WTC11 (cell line): ENCODE data around the gene CDC5L. TPM values are rescaled to one million over a fixed set of nuclear protein-coding genes. Genes with fewer than 3 reads are reported as not detected.
A peak's percentile ranks its signal among the peaks of the same experiment; 100 is the strongest.
"Not testable (repeated sequence)": the region's sequence is repeated elsewhere in the genome, so short reads cannot be mapped to it uniquely, and the experiment has no call there.

ENCODE experiments used
- ATAC-seq: fragments of 200-7000 bp; cut with Tn5 transposase; 2 replicates; pipeline ENCODE4 v1.10.0; 2021; ENCODE audit warnings: mild to moderate bottlenecking, moderate library complexity
- CTCF ChIA-PET: fragments of 300-600 bp; sonication (Branson Sonifier 250); formaldehyde crosslinking; loops from one replicate; lab custom pipeline; 2021; ENCODE audit warnings: antibody characterized with exemption; lab: Charles Lee
- POLR2A ChIA-PET: fragments of 350-600 bp; sonication (Branson Sonifier 250); formaldehyde crosslinking; loops from one replicate; lab custom pipeline; 2021; ENCODE audit warnings: antibody characterized with exemption; lab: Charles Lee
- DNase-seq: peaks from one replicate; pipeline ENCODE4 v3.0.0; 2021; ENCODE audit warnings: low spot score
- H3K27ac Mint-ChIP-seq: 2 replicates; pipeline ENCODE4 v1.8.0; 2021; ENCODE audit warnings: mixed read lengths
- H3K27me3 Mint-ChIP-seq: 2 replicates; pipeline ENCODE4 v1.8.0; 2021; ENCODE audit warnings: low read depth, mild to moderate bottlenecking, moderate library complexity, mixed read lengths
- H3K36me3 Mint-ChIP-seq: 2 replicates; pipeline ENCODE4 v1.8.0; 2021; ENCODE audit warnings: mixed read lengths
- H3K4me1 Mint-ChIP-seq: 2 replicates; pipeline ENCODE4 v1.8.0; 2022; ENCODE audit warnings: mixed read lengths
- H3K4me3 Mint-ChIP-seq: 2 replicates; pipeline ENCODE4 v1.8.0; 2021; ENCODE audit warnings: mild to moderate bottlenecking, moderate library complexity, mixed read lengths
- H3K9me3 Mint-ChIP-seq: 2 replicates; pipeline ENCODE4 v1.8.0; 2021; ENCODE audit warnings: mixed read lengths
- CBFB ChIP-seq: sonication (generic); formaldehyde crosslinking; IDR thresholded peaks from 2 replicates; pipeline ENCODE4 v1.8.1; 2022; ENCODE audit warnings: mild to moderate bottlenecking, low read depth, missing genetic modification reagents
- FOXP1 ChIP-seq: sonication (generic); formaldehyde crosslinking; IDR thresholded peaks from 2 replicates; pipeline ENCODE4 v1.8.0; 2022; ENCODE audit warnings: missing genetic modification reagents, mild to moderate bottlenecking, moderate library complexity, borderline replicate concordance
- HMGA2 ChIP-seq: fragments of 250-450 bp; sonication (Bioruptor Pico); IDR thresholded peaks from 2 replicates; pipeline ENCODE4 v1.4.0; 2021; ENCODE audit warnings: mild to moderate bottlenecking, moderate library complexity
- KAT7 ChIP-seq: sonication (generic); formaldehyde crosslinking; IDR thresholded peaks from 2 replicates; pipeline ENCODE4 v1.8.1; 2023; ENCODE audit warnings: missing genetic modification reagents, mild to moderate bottlenecking, borderline replicate concordance
- MLX ChIP-seq: sonication (generic); formaldehyde crosslinking; IDR thresholded peaks from 2 replicates; pipeline ENCODE4 v1.8.1; 2023; ENCODE audit warnings: mild to moderate bottlenecking, missing genetic modification reagents, moderate library complexity
- MXD4 ChIP-seq: fragments of 250-450 bp; sonication (Bioruptor Pico); IDR thresholded peaks from 2 replicates; pipeline ENCODE4 v1.8.0; 2021; ENCODE audit warnings: mild to moderate bottlenecking, moderate library complexity, borderline replicate concordance
- NFATC4 ChIP-seq: fragments of 250-450 bp; sonication (Bioruptor Pico); IDR thresholded peaks from 2 replicates; pipeline ENCODE4 v1.9.0; 2021; ENCODE audit warnings: mild to moderate bottlenecking
- OVOL2 ChIP-seq: fragments of 250-450 bp; sonication (Bioruptor Pico); IDR thresholded peaks from 2 replicates; pipeline ENCODE4 v1.9.0; 2021; ENCODE audit warnings: mild to moderate bottlenecking, borderline replicate concordance
- SMAD3 ChIP-seq: sonication (generic); formaldehyde crosslinking; IDR thresholded peaks from 2 replicates; pipeline ENCODE4 v1.8.0; 2022; ENCODE audit warnings: missing genetic modification reagents, mild to moderate bottlenecking, borderline replicate concordance
- SP1 ChIP-seq: sonication (generic); formaldehyde crosslinking; conservative IDR thresholded peaks from 2 replicates; pipeline ENCODE4 v1.8.1; 2022; ENCODE audit warnings: missing genetic modification reagents
- TP53 ChIP-seq: sonication (generic); formaldehyde crosslinking; IDR thresholded peaks from 2 replicates; pipeline ENCODE4 v1.8.1; 2023; ENCODE audit warnings: mild to moderate bottlenecking, missing genetic modification reagents
- ZNF219 ChIP-seq: sonication (generic); formaldehyde crosslinking; IDR thresholded peaks from 2 replicates; pipeline ENCODE4 v1.8.0; 2023; ENCODE audit warnings: missing genetic modification reagents, mild to moderate bottlenecking, borderline replicate concordance
- ZNF416 ChIP-seq: fragments of 250-450 bp; sonication (Bioruptor Pico); IDR thresholded peaks from 2 replicates; pipeline ENCODE4 v1.9.0; 2021; ENCODE audit warnings: mild to moderate bottlenecking, inconsistent platforms
- total RNA-seq: library from RNA; stranded (reverse); gene quantifications from 3 replicates; pipeline ENCODE4 v1.2.3, GENCODE V29; 2021
- TF ChIP-seq, protein P1 (sequence below): fragments of 250-450 bp; sonication (Bioruptor Pico); conservative IDR thresholded peaks from 2 replicates; pipeline ENCODE4 v1.9.0; 2021; ENCODE audit warnings: mild to moderate bottlenecking
- TF ChIP-seq, protein P2 (sequence below): fragments of 250-450 bp; sonication (Bioruptor Pico); IDR thresholded peaks from 2 replicates; pipeline ENCODE4 v1.9.0; 2021; ENCODE audit warnings: mild to moderate bottlenecking
- TF ChIP-seq, protein P3 (sequence below): sonication (generic); formaldehyde crosslinking; IDR thresholded peaks from 2 replicates; pipeline ENCODE4 v1.8.1; 2023; ENCODE audit warnings: mild to moderate bottlenecking, missing genetic modification reagents, borderline replicate concordance

Gene CDC5L
- total RNA-seq, 1 experiment from 2014 or later: 23.5 TPM

- ATAC-seq (peak; percentile 67), DNase-seq (peak; percentile 71)
- H3K36me3 Mint-ChIP-seq: no peaks in the 10 kb centered on the region
- peak within 1 kb of the TSS; percentile 41 for H3K4me3 Mint-ChIP-seq
- H3K27me3 Mint-ChIP-seq: peaks cover 28% of the 10 kb centered on the region
- H3K27ac Mint-ChIP-seq: no peak within 1 kb of the TSS
- peaks cover 11% of the 10 kb centered on the region for H3K4me1 Mint-ChIP-seq
- ChIA-PET CTCF (interaction anchor here (0.7 to 3.2 kb wide), 6 partner anchors 30 to 108 kb away, joined by 3 to 18 read pairs (median 8); partner anchors contain the start of genes AARS2 and TMEM151B), POLR2A (interaction anchor here (0.5 to 1.2 kb wide), 3 partner anchors 29 to 1908 kb away, joined by 3 read pairs; partner anchors contain the start of genes AARS2 and TMEM151B)
- TF ChIP-seq MLX (CRISPR knock-in tag) (no peak), OVOL2 (CRISPR knock-in tag) (no peak), SMAD3 (CRISPR knock-in tag) (no peak), NFATC4 (CRISPR knock-in tag) (no peak)
- TF ChIP-seq, protein P1, sequence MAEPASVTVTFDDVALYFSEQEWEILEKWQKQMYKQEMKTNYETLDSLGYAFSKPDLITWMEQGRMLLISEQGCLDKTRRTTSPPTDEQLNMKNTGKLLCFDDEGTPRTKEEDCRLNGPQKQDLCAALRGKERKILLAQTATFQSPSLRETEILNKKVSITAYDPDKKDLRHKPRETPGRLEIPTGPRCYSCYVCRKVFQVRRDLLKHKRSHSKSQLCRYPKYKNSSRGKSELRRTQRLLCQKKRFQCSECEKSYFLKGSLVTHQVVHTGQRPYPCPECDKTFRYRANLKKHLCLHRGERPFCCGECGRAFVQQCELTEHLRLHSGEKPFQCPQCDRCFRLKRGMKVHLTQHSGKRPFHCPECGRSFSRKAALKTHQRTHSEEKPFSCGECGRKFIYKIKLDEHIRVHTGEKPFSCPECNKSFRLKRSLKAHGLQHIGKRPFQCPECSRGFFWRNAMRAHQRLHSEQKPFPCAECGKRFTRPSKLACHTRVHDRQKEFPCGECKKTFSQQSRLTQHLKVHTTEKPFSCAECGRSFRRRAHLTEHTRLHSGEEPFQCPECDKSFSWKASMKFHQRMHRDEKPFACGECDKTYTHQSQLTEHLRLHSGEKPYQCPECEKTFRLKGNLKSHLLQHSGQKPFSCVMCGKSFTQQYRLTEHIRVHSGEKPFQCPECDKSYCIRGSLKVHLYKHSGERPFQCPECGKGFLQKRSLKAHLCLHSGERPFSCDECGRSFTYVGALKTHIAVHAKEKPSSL (CRISPR knock-in tag): no peak
- no peaks in the 10 kb centered on the region for H3K9me3 Mint-ChIP-seq
Observed at GRCh38 chr6:44342489-44342888, 45.0 kb upstream of the CDC5L start, which contains the start of gene SPATS1. Gene SPATS1 (plus strand): TSS chr6:44342650. CDS start chr6:44343096, 446 bp downstream.

- H3K27ac Mint-ChIP-seq, H3K4me3 Mint-ChIP-seq, H3K36me3 Mint-ChIP-seq, DNase-seq, ATAC-seq, POLR2A ChIA-PET, H3K9me3 Mint-ChIP-seq, CTCF ChIA-PET: not testable (repeated sequence)
- Mint-ChIP-seq H3K27me3 (peaks cover 23% of the 10 kb centered on the region), H3K4me1 (peaks cover 16% of the 10 kb centered on the region)
Observed at GRCh38 chr6:44346818-44347217, 40.7 kb upstream of the CDC5L start.

DNA sequence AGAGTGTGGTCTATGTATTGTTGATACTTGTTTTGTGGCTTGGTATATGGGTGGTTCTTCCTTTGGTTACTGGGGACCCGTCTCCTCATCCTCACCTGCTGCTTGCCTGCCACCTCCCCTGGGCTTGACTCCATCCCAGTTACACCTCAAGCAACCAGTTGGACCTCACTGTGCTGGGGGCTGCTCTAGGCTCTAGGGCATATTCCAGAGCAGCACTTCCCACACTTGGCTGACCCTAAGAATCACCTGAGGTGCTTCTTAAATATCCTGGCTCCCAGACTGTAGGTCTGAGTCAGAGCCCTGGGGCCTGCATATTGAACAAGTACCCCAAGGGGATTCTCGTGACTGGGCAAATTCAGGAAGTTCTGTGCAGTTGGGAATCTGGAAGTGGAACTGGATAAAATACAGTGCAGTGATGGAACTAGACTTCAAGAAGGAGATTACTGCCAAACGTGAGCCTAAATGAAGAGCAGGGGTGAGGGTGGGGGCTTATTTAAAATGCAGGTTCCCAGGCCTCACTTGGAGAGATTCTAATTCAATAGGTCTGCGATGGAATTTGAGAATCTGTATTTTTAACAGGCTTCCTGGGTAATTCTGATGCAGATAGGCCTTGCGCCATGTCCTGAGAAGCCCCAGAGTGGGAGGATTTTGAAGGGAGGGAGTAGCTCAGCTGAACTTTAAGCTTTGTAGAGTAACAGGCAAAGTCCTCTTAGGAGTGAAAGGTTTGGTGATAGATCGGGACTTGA lies 37.4 kb upstream of the CDC5L start:
- CTCF ChIA-PET: interaction anchor here (0.9 to 1.0 kb wide), 3 partner anchors 20 to 37 kb away, joined by 3 to 4 read pairs (median 3); partner anchors contain the start of gene AARS2
- DNase-seq (no peak), ATAC-seq (peak; percentile 71)
- Mint-ChIP-seq H3K36me3 (no peaks in the 10 kb centered on the region), H3K27me3 (peaks cover 5% of the 10 kb centered on the region), H3K27ac (peak overlapping the region; percentile 85; the same call in 1 of the 2 replicates), H3K9me3 (no peaks in the 10 kb centered on the region), H3K4me1 (peaks cover 12% of the 10 kb centered on the region), H3K4me3 (no peak overlapping the region)
- TF ChIP-seq TP53 (CRISPR knock-in tag) (no peak), CBFB (CRISPR knock-in tag) (no peak), ZNF219 (CRISPR knock-in tag) (no peak), MXD4 (CRISPR knock-in tag) (no peak), SP1 (CRISPR knock-in tag) (no peak), HMGA2 (CRISPR knock-in tag) (no peak), FOXP1 (no peak), KAT7 (CRISPR knock-in tag) (no peak), ZNF416 (CRISPR knock-in tag) (no peak), NFATC4 (CRISPR knock-in tag) (no peak)
- TF ChIP-seq, protein P2, sequence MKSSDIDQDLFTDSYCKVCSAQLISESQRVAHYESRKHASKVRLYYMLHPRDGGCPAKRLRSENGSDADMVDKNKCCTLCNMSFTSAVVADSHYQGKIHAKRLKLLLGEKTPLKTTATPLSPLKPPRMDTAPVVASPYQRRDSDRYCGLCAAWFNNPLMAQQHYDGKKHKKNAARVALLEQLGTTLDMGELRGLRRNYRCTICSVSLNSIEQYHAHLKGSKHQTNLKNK: no peak
- TF ChIP-seq, protein P1 (CRISPR knock-in tag): no peak
- TF ChIP-seq, protein P3, sequence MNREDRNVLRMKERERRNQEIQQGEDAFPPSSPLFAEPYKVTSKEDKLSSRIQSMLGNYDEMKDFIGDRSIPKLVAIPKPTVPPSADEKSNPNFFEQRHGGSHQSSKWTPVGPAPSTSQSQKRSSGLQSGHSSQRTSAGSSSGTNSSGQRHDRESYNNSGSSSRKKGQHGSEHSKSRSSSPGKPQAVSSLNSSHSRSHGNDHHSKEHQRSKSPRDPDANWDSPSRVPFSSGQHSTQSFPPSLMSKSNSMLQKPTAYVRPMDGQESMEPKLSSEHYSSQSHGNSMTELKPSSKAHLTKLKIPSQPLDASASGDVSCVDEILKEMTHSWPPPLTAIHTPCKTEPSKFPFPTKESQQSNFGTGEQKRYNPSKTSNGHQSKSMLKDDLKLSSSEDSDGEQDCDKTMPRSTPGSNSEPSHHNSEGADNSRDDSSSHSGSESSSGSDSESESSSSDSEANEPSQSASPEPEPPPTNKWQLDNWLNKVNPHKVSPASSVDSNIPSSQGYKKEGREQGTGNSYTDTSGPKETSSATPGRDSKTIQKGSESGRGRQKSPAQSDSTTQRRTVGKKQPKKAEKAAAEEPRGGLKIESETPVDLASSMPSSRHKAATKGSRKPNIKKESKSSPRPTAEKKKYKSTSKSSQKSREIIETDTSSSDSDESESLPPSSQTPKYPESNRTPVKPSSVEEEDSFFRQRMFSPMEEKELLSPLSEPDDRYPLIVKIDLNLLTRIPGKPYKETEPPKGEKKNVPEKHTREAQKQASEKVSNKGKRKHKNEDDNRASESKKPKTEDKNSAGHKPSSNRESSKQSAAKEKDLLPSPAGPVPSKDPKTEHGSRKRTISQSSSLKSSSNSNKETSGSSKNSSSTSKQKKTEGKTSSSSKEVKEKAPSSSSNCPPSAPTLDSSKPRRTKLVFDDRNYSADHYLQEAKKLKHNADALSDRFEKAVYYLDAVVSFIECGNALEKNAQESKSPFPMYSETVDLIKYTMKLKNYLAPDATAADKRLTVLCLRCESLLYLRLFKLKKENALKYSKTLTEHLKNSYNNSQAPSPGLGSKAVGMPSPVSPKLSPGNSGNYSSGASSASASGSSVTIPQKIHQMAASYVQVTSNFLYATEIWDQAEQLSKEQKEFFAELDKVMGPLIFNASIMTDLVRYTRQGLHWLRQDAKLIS (CRISPR knock-in tag): no peak
- TF ChIP-seq, all 79 proteins: peak for 0
- POLR2A ChIA-PET: no interaction called here

- H3K9me3 Mint-ChIP-seq, DNase-seq, H3K27ac Mint-ChIP-seq, H3K36me3 Mint-ChIP-seq, H3K27me3 Mint-ChIP-seq, ATAC-seq, H3K4me3 Mint-ChIP-seq, POLR2A ChIA-PET: not testable (repeated sequence)
- CTCF ChIA-PET: interaction anchor here (0.9 to 1.0 kb wide), 3 partner anchors 19 to 38 kb away, joined by 3 to 4 read pairs (median 3); partner anchors contain the start of gene AARS2
- H3K4me1 Mint-ChIP-seq: peaks cover 12% of the 10 kb centered on the region
Observed at GRCh38 chr6:44350650-44350994, 36.9 kb upstream of the CDC5L start.
